ENCODE measurements around the gene CAPN9. TPM values are rescaled to one million over a fixed set of nuclear protein-coding genes. Genes with fewer than 3 reads are reported as not detected.

The CAPN9 gene
- total and polyA plus RNA-seq, 2 donors (not counting 3 experiments of a cell fraction or from before 2014, with no cell fraction given): not detected

- Histone ChIP-seq H3K9ac (replicated peaks; ENCODE audit: extremely low read depth, insufficient read depth, low read length) (no peak overlapping the region), H3K9me1 (replicated peaks; ENCODE audit: control insufficient read depth, extremely low read depth, insufficient read depth, low read length) (no peaks in the 10 kb centered on the region), H3K4me2 (ENCODE audit: insufficient read depth, low read length) (no peak overlapping the region), H3K79me2 (ENCODE audit: control insufficient read depth, insufficient read depth, low read length) (no peaks in the 10 kb centered on the region), H3K27ac (ENCODE audit: insufficient read depth, low read depth, low read length) (no peak overlapping the region), H2AFZ (ENCODE audit: low read depth, low read length) (no peak overlapping the region), H3K4me1 (ENCODE audit: control insufficient read depth, extremely low read depth, insufficient read depth, low read length) (no peaks in the 10 kb centered on the region), H3K27me3 (ENCODE audit: control insufficient read depth in 2 of 2, insufficient read depth in 2 of 2, low read length in 2 of 2) (no peaks in the 10 kb centered on the region), H3K4me3 (replicated peaks in 1 of 3; ENCODE audit: insufficient read depth in 1 of 3, low read depth in 1 of 3, low read length in 3 of 3) (no peak overlapping the region), H4K20me1 (replicated peaks; ENCODE audit: control insufficient read depth, extremely low read depth, insufficient read depth, low read length) (no peaks in the 10 kb centered on the region), H3K36me3 (ENCODE audit: control insufficient read depth in 2 of 2, extremely low read depth in 1 of 2, insufficient read depth in 2 of 2, low read length in 2 of 2) (no peaks in the 10 kb centered on the region), H3K9me3 (replicated peaks; ENCODE audit: control insufficient read depth, insufficient read depth, low read length) (no peaks in the 10 kb centered on the region)
- TF ChIP-seq POLR2A (IDR thresholded peaks at IDR 0.05; ENCODE audit: low read depth, low read length) (no peak), POLR2AphosphoS5 (IDR thresholded peaks at IDR 0.05; ENCODE audit: insufficient read depth, low read depth, low read length) (no peak), EZH2 (IDR thresholded peaks at IDR 0.05; ENCODE audit: borderline replicate concordance, low read depth, low read length, severe bottlenecking) (no peak), GATA2 (IDR thresholded peaks at IDR 0.05; ENCODE audit: insufficient read depth, insufficient read length, low read depth, low read length) (no peak), FOS (IDR thresholded peaks at IDR 0.05; ENCODE audit: borderline replicate concordance, insufficient read depth, low read length) (no peak), JUN (IDR thresholded peaks at IDR 0.05; ENCODE audit: borderline replicate concordance, insufficient read depth, insufficient read length, low read depth) (no peak), MYC (IDR thresholded peaks at IDR 0.05; ENCODE audit: low read depth, low read length) (no peak), MAX (IDR thresholded peaks at IDR 0.05; ENCODE audit: insufficient read depth, insufficient read length) (no peak), CTCF (IDR thresholded peaks at IDR 0.05; ENCODE audit: extremely low read depth in 1 of 2, insufficient read depth in 1 of 2, low read depth in 1 of 2, low read length in 2 of 2) (no peak)
- DNase-seq (ENCODE audit: low read depth, low spot score) (no peak), FAIRE-seq (no peak)
- dilution Hi-C loops (cut with MboI; ENCODE audit: extremely low pct_ligation_motif_present, low sequenced_read_pairs): no loop called here
- ChIA-PET POLR2A (no interaction called here), CTCF (no interaction called here)
- BruUV-seq (replicated peaks): no TSS peak
- intact Hi-C loops (cut with micrococcal nuclease): loop anchor here (5.0 kb wide), 1 partner anchor 131 kb away; the partner anchor contains the start of gene COG2
These were observed 26.3 kb downstream of the CAPN9 start for GRCh38 chr1:230773396-230774033.
